Measurements from ENCODE around the gene SERINC5.
A peak's percentile ranks its signal among the peaks of the same experiment; 100 is the strongest.

The SERINC5 gene

DNA sequence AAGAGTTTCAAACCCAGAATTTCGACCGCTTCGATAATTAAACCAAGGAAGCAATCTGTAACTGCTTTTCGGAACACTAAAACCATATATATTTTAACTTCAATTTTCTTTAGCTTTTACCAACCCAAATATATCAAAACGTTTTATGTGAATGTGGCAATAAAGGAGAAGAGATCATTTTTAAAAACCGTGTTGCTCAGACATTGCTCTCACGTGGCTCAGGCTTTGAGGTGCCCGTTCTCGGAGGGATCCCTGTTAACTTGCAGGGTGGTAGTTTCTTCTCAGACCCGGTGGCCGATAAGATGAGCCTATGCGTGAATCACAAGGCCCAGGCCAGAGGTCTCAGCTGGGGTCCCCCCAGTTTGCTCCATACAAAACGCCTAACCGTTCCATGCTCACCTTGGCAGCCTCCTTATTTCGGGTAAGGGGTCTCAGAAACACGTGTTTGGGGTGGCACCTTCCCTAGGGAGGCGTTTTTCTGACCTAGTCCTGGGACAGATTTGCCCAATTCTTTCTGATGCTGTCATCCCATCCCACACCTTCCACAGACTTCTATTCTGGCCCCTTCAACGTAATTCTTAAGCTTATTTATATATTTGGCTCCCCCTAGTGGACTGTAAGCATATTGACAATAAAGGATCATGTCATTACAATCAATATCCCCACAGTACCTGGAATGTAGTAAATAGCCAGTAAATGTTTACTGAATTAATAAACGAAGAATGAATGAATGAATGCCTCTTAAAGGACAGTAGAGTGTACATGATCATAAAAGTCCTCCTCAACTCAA is 172.6 kb downstream of the SERINC5 start:
- Histone ChIP-seq H3K4me3 (ENCODE audit: low read depth in 1 of 2, low read length in 1 of 2) (peak overlapping the region; percentile 21 to 42), H3K27ac (no peak overlapping the region), H3K9me3 (no peaks in the 10 kb centered on the region), H3K36me3 (peaks cover 20% of the 10 kb centered on the region), H3K27me3 (no peaks in the 10 kb centered on the region), H3K4me1 (ENCODE audit: control insufficient read depth in 1 of 2, insufficient read depth in 1 of 2, low read depth in 1 of 2, low read length in 1 of 2) (peaks cover 6 to 13% of the 10 kb centered on the region in 2 experiments)
- TF ChIP-seq, protein P1, sequence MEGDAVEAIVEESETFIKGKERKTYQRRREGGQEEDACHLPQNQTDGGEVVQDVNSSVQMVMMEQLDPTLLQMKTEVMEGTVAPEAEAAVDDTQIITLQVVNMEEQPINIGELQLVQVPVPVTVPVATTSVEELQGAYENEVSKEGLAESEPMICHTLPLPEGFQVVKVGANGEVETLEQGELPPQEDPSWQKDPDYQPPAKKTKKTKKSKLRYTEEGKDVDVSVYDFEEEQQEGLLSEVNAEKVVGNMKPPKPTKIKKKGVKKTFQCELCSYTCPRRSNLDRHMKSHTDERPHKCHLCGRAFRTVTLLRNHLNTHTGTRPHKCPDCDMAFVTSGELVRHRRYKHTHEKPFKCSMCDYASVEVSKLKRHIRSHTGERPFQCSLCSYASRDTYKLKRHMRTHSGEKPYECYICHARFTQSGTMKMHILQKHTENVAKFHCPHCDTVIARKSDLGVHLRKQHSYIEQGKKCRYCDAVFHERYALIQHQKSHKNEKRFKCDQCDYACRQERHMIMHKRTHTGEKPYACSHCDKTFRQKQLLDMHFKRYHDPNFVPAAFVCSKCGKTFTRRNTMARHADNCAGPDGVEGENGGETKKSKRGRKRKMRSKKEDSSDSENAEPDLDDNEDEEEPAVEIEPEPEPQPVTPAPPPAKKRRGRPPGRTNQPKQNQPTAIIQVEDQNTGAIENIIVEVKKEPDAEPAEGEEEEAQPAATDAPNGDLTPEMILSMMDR (IDR thresholded peaks at IDR 0.05) = peak; percentile 80

DNA sequence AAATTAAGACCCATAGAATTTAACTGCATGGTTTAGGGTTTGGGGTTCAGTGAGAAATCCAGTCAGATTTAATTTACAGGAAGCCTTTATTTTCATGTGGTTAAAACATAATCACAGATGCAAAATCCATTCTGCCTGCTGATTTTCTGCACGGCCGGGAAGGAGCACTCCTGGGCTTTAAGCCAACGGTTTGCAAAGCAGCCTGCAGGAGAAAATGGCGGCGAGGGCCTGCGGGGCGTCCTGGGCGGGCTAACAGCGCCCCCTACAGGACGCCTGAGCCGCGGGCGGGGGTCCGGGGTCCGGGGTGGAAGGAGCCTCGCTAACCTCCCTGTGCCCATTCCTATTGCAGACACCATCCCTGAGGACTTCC is 173.1 kb downstream of the SERINC5 start:
- Histone ChIP-seq H3K27me3 (no peaks in the 10 kb centered on the region), H3K9me3 (no peaks in the 10 kb centered on the region), H3K4me3 (ENCODE audit: low read depth in 1 of 2, low read length in 1 of 2) (peak overlapping the region in 1 of 2 experiments; percentile 42), H3K27ac (no peak overlapping the region), H3K4me1 (ENCODE audit: control insufficient read depth in 1 of 2, insufficient read depth in 1 of 2, low read depth in 1 of 2, low read length in 1 of 2) (peaks cover 6 to 13% of the 10 kb centered on the region in 2 experiments), H3K36me3 (peaks cover 25% of the 10 kb centered on the region)
- TF ChIP-seq, protein P1 (IDR thresholded peaks at IDR 0.05) = peak; percentile 61

DNA sequence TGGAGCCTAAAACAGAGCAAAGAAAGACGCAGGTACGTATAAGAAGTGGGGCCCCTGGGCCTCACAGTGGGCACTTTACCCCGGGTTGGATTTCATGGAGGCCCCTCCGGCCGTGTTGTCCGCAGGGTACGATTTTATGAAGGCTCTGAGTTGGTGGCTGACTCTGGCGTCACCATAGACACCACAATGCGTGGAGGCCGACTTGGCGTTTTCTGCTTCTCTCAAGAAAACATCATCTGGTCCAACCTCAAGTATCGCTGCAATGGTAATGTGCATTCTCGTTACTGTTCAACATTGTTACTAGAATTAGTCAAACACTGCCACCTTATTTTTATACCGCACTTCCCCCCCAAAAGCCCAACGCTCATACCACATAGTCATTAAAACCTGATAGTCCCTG is 173.6 kb downstream of the SERINC5 start:
- H3K9me3 ChIP-seq = no peaks in the 10 kb centered on the region
- H3K27me3 ChIP-seq = no peaks in the 10 kb centered on the region
- peaks cover 6 to 13% of the 10 kb centered on the region in 2 experiments for H3K4me1 ChIP-seq (ENCODE audit: control insufficient read depth in 1 of 2, insufficient read depth in 1 of 2, low read depth in 1 of 2, low read length in 1 of 2)
- no peak overlapping the region for H3K4me3 ChIP-seq (ENCODE audit: low read depth in 1 of 2, low read length in 1 of 2)
- peaks cover 30% of the 10 kb centered on the region for H3K36me3 ChIP-seq
- TF ChIP-seq, protein P1 (IDR thresholded peaks at IDR 0.05) = no peak
- H3K27ac ChIP-seq = no peak overlapping the region

DNA sequence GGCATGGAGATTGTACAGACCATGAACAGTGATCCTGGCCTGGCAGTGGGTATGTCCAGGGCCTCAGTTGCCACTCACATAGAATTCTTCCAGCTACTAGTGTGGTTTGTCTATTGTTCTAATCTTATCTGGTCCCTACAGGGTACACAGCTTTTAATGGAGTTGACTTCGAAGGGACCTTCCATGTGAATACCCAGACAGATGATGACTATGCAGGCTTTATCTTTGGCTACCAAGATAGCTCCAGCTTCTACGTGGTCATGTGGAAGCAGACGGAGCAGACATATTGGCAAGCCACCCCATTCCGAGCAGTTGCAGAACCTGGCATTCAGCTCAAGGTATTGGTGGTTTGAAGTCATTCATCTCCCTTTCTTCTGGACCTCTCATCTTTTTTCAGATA is 176.9 kb downstream of the SERINC5 start:
- Histone ChIP-seq H3K4me3 (ENCODE audit: low read depth in 1 of 2, low read length in 1 of 2) (no peak overlapping the region), H3K9me3 (no peaks in the 10 kb centered on the region), H3K4me1 (ENCODE audit: control insufficient read depth in 1 of 2, insufficient read depth in 1 of 2, low read depth in 1 of 2, low read length in 1 of 2) (peaks cover 6 to 13% of the 10 kb centered on the region in 2 experiments), H3K36me3 (peaks cover 49% of the 10 kb centered on the region), H3K27me3 (no peaks in the 10 kb centered on the region), H3K27ac (no peak overlapping the region)
- TF ChIP-seq, protein P1 (IDR thresholded peaks at IDR 0.05) = no peak

DNA sequence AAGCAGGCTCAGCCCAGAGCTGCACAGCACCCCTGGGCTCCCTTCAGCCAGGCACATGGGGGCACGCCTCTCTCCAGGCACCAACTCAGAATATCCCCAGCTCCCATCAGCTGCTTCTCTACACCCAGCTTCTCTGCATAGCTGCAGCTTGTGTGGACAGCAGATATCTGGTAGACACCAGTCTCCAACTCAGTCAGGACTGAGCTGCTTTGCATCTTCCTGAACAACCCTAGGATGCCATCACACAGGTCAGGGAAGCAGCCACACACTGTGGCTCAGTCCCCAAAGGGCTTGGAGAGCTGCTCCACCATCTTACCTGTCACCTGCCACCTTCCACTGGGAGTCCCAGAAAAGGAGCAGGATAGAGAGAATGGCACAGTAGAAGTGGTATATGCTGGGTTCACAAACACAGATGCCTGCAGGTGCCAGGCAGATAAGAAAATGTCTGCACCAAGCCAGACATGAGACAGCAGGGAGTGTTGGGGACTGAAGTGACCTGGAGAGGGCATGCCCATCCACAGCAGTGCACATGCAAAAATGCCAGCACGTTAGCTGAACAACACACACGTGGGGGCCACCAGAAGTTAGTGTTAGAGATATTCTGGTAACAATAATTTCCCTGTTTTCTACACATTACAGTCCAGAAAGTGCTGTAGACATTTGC is 178.7 kb downstream of the SERINC5 start:
- H3K9me3 ChIP-seq = no peaks in the 10 kb centered on the region
- H3K36me3 ChIP-seq = peaks cover 49% of the 10 kb centered on the region
- H3K27me3 ChIP-seq = no peaks in the 10 kb centered on the region
- no peak overlapping the region for H3K4me3 ChIP-seq (ENCODE audit: low read depth in 1 of 2, low read length in 1 of 2)
- H3K4me1 ChIP-seq (ENCODE audit: control insufficient read depth in 1 of 2, insufficient read depth in 1 of 2, low read depth in 1 of 2, low read length in 1 of 2) = no peaks in the 10 kb centered on the region
- H3K27ac ChIP-seq = no peak overlapping the region
- TF ChIP-seq, protein P1 (IDR thresholded peaks at IDR 0.05) = no peak
